ENCODE results near the gene SPDYE5. TPM values are rescaled to one million over a fixed set of nuclear protein-coding genes. Genes with fewer than 3 reads are reported as not detected.

Gene SPDYE5
- polyA plus RNA-seq, 1 of the 3 experiments (the other 2 are of a cell fraction): not detected

DNA sequence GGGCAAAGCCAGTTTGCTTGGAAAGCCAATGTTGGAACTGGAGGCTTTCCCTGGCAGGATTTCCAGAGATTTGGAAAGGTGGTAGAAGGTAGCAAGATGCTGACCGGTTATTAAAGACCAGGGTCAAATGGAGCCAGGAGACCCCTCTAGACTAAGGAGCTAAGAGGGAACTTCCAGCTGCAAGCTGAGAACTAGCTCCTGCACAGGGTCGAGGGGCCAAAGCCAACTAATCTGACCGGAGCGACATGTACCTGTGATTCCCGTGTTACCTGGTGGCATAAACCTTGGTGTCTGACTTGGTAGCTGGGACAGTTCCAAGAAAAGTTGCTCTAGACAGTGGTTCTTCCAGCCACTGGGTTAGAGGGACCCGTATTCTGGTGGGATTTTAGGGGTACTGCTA is 41.8 kb downstream of the SPDYE5 start:
- no peak overlapping the region for H3K4me2 ChIP-seq
- no peaks in the 10 kb centered on the region for H4K20me1 ChIP-seq (ENCODE audit: insufficient read depth)
- ChIA-PET CTCF (no interaction called here), POLR2A (no interaction called here)
- H2AFZ ChIP-seq (ENCODE audit: low read depth): no peak overlapping the region
- peaks cover 9% of the 10 kb centered on the region for H3F3A ChIP-seq (replicated peaks; ENCODE audit: insufficient read depth)
- no peak for DNase-seq
- no peaks in the 10 kb centered on the region for H3K27me3 ChIP-seq (ENCODE audit: insufficient read depth)
- no peak overlapping the region for H3K9ac ChIP-seq
- no peaks in the 10 kb centered on the region for H3K9me3 ChIP-seq
- H3K4me1 ChIP-seq (ENCODE audit: control insufficient read depth in 1 of 2, insufficient read depth in 2 of 2, low read depth in 1 of 2, low read length in 1 of 2): no peaks in the 10 kb centered on the region
- H3K9me2 ChIP-seq: no peaks in the 10 kb centered on the region
- WGBS (ENCODE audit: low lambda C conversion rate): 91% methylated on average over 6 of the region's 6 CpGs
- H3K79me2 ChIP-seq (ENCODE audit: insufficient read depth): no peaks in the 10 kb centered on the region
- TF ChIP-seq, protein P1, sequence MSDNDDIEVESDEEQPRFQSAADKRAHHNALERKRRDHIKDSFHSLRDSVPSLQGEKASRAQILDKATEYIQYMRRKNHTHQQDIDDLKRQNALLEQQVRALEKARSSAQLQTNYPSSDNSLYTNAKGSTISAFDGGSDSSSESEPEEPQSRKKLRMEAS (IDR thresholded peaks at IDR 0.05; ENCODE audit: low read depth): no peak
- no peak for TF ChIP-seq EZH2phosphoT487 (IDR thresholded peaks at IDR 0.05; ENCODE audit: borderline replicate concordance, low read depth)
- TF ChIP-seq MEF2A (IDR thresholded peaks at IDR 0.05; ENCODE audit: borderline replicate concordance, low read depth): no peak
- TF ChIP-seq, protein P2, sequence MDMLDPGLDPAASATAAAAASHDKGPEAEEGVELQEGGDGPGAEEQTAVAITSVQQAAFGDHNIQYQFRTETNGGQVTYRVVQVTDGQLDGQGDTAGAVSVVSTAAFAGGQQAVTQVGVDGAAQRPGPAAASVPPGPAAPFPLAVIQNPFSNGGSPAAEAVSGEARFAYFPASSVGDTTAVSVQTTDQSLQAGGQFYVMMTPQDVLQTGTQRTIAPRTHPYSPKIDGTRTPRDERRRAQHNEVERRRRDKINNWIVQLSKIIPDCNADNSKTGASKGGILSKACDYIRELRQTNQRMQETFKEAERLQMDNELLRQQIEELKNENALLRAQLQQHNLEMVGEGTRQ (IDR thresholded peaks at IDR 0.05; ENCODE audit: borderline replicate concordance, low read depth, low read length): no peak
- H3K36me3 ChIP-seq (replicated peaks in 1 of 2; ENCODE audit: control insufficient read depth in 1 of 2, insufficient read depth in 2 of 2, low read length in 1 of 2): peaks cover 0 to 6% of the 10 kb centered on the region in 2 experiments
- H3K27ac ChIP-seq (ENCODE audit: low read depth in 2 of 2, low read length in 1 of 2): no peak overlapping the region
- no peak overlapping the region for H3K4me3 ChIP-seq (ENCODE audit: low read depth in 2 of 2, low read length in 1 of 2)

DNA sequence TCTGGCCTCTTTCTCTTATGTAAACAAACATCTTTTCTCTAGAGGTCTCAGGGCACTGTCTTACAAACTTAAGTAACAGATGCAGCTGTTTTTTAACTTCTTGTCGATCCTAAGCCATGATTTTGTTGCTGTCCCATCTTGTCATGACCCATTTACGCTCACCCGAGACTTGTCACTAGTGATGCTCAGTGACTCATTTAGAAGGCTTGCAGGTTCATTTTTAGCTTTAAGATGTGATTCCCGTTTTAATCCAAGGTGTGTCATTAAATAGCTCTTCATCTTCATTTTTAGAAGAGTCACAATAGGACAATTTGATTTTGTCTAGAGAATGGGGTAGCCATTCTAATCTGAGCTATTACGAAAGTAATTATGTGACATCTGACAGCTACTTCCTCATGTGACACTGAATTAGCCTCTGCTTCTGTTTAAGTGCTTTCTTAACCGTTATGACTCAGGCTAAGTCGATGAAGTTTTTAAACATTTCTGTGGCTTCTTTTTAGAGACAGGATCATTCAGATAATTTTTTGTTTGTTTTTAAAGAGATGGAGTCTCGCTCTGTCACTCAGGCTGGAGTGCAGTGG is 42.7 kb downstream of the SPDYE5 start:
- H3K4me1 ChIP-seq (ENCODE audit: control insufficient read depth in 1 of 2, insufficient read depth in 2 of 2, low read depth in 1 of 2, low read length in 1 of 2): no peaks in the 10 kb centered on the region

More for the DNA sequence above, 42.7 kb downstream of the SPDYE5 start:
- no peak for DNase-seq
- no peak overlapping the region for H2AFZ ChIP-seq (ENCODE audit: low read depth)
- H3K4me2 ChIP-seq: 0 out of 2 replicates have a peak overlapping the region, but pooled peaks have one; percentile 1
- ChIA-PET POLR2A (no interaction called here), CTCF (interaction anchor here (1.6 kb wide), 1 partner anchor 10 kb away, joined by 5 read pairs; no protein-coding TSS in a partner anchor)
- no peak overlapping the region for H3K4me3 ChIP-seq (ENCODE audit: low read depth in 2 of 2, low read length in 1 of 2)
- H3F3A ChIP-seq (replicated peaks; ENCODE audit: insufficient read depth): peaks cover 9% of the 10 kb centered on the region
- H3K9ac ChIP-seq: no peak overlapping the region
- no peaks in the 10 kb centered on the region for H3K9me3 ChIP-seq
- H3K79me2 ChIP-seq (ENCODE audit: insufficient read depth): no peaks in the 10 kb centered on the region
- TF ChIP-seq TCF12 (IDR thresholded peaks at IDR 0.05): 0 out of 2 replicates have a peak, but pooled peaks have one; percentile 10
- TF ChIP-seq, protein P3, sequence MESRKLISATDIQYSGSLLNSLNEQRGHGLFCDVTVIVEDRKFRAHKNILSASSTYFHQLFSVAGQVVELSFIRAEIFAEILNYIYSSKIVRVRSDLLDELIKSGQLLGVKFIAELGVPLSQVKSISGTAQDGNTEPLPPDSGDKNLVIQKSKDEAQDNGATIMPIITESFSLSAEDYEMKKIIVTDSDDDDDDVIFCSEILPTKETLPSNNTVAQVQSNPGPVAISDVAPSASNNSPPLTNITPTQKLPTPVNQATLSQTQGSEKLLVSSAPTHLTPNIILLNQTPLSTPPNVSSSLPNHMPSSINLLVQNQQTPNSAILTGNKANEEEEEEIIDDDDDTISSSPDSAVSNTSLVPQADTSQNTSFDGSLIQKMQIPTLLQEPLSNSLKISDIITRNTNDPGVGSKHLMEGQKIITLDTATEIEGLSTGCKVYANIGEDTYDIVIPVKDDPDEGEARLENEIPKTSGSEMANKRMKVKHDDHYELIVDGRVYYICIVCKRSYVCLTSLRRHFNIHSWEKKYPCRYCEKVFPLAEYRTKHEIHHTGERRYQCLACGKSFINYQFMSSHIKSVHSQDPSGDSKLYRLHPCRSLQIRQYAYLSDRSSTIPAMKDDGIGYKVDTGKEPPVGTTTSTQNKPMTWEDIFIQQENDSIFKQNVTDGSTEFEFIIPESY (IDR thresholded peaks at IDR 0.05; ENCODE audit: borderline replicate concordance, low read depth): no peak
- TF ChIP-seq, protein P1 (IDR thresholded peaks at IDR 0.05; ENCODE audit: low read depth): no peak
- no peaks in the 10 kb centered on the region for H3K27me3 ChIP-seq (ENCODE audit: insufficient read depth)
- peaks cover under 1 to 8% of the 10 kb centered on the region in 2 experiments for H3K36me3 ChIP-seq (replicated peaks in 1 of 2; ENCODE audit: control insufficient read depth in 1 of 2, insufficient read depth in 2 of 2, low read length in 1 of 2)
- no peak overlapping the region for H3K27ac ChIP-seq (ENCODE audit: low read depth in 2 of 2, low read length in 1 of 2)
- H3K9me2 ChIP-seq: no peaks in the 10 kb centered on the region
- no peaks in the 10 kb centered on the region for H4K20me1 ChIP-seq (ENCODE audit: insufficient read depth)
- 57% methylated on average over 8 of the region's 8 CpGs for WGBS (ENCODE audit: low lambda C conversion rate)
